ENCODE measurements around the gene DMRT3.

Gene DMRT3

GRCh38 chr9:974031-974995 lies 2.1 kb upstream of the DMRT3 start:
- TF ChIP-seq, protein P1, sequence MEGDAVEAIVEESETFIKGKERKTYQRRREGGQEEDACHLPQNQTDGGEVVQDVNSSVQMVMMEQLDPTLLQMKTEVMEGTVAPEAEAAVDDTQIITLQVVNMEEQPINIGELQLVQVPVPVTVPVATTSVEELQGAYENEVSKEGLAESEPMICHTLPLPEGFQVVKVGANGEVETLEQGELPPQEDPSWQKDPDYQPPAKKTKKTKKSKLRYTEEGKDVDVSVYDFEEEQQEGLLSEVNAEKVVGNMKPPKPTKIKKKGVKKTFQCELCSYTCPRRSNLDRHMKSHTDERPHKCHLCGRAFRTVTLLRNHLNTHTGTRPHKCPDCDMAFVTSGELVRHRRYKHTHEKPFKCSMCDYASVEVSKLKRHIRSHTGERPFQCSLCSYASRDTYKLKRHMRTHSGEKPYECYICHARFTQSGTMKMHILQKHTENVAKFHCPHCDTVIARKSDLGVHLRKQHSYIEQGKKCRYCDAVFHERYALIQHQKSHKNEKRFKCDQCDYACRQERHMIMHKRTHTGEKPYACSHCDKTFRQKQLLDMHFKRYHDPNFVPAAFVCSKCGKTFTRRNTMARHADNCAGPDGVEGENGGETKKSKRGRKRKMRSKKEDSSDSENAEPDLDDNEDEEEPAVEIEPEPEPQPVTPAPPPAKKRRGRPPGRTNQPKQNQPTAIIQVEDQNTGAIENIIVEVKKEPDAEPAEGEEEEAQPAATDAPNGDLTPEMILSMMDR (IDR thresholded peaks at IDR 0.05; ENCODE audit: control extremely low read depth, extremely low read depth, low read depth, missing control alignments): no peak
- DNase-seq (ENCODE audit: extremely low spot score): no peak
- POLR2A ChIA-PET: no interaction called here
- CTCF ChIA-PET: no interaction called here

DNA sequence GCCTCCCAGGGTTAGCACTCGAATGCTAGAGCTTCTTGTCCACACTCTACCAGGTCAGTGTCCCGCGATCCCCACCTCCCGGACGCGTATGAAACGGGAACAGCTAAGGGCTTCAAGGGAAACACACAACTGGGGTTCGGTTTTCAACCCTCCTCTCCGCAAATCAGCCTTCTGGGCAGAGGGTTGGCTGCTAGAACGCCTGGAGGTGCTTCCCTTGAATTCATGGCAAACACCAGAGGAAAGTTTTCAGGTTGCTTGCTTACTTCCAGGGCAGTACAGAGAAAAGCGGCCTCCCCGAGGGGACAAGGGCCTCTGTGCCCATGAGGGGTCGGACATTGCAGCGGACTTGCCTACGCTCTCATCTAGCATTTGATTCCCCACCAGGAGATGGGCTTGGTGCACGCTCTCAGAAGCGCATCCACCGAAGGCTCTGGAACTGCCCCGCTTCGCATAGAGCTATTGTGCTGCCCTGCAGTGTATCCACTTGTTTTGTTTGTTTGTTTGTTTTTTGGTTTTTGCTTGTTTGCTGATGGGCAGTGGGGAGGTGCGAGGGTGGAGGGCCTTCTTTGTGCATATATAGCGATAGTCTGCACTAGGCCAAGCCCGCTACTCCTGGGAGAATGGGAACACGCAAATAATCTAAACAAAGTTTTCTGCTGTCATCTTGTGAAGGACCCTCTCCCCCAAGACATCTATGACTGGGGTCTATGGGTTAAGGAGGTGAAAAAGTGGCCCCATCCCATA lies 1.3 kb upstream of the DMRT3 start:
- DNase-seq (ENCODE audit: extremely low spot score): no peak
- ChIA-PET POLR2A (no interaction called here), CTCF (no interaction called here)
- TF ChIP-seq, protein P1 (IDR thresholded peaks at IDR 0.05; ENCODE audit: control extremely low read depth, extremely low read depth, low read depth, missing control alignments): no peak

DNA sequence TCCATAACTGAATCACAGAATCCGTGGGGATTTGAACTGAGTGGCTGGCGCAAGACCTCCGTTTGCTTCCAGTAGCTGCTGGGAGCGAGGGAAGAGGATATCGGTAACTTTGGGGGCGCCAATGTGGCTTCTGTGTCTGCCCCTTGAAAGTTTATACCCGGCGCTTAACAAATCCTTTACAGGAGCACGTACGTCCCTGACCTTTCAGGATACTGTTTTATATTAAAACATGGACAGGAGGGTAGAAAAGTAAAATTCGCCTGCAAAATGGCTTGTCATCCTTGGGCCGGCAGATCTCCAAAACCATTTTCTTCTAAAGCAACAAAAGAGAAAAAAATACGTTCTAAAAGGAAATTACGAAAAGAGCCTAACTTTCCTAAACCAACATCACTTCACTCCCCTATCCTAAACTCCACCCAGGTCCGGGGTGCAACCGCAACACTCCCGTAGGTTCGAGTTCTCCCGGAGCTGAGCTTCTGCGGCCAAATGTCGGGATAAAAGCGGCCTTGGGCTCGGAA lies 656 bp upstream of the DMRT3 start:
- ChIA-PET POLR2A (no interaction called here), CTCF (no interaction called here)
- TF ChIP-seq, protein P1 (IDR thresholded peaks at IDR 0.05; ENCODE audit: control extremely low read depth, extremely low read depth, low read depth, missing control alignments): no peak
- no peak for DNase-seq (ENCODE audit: extremely low spot score)

DNA sequence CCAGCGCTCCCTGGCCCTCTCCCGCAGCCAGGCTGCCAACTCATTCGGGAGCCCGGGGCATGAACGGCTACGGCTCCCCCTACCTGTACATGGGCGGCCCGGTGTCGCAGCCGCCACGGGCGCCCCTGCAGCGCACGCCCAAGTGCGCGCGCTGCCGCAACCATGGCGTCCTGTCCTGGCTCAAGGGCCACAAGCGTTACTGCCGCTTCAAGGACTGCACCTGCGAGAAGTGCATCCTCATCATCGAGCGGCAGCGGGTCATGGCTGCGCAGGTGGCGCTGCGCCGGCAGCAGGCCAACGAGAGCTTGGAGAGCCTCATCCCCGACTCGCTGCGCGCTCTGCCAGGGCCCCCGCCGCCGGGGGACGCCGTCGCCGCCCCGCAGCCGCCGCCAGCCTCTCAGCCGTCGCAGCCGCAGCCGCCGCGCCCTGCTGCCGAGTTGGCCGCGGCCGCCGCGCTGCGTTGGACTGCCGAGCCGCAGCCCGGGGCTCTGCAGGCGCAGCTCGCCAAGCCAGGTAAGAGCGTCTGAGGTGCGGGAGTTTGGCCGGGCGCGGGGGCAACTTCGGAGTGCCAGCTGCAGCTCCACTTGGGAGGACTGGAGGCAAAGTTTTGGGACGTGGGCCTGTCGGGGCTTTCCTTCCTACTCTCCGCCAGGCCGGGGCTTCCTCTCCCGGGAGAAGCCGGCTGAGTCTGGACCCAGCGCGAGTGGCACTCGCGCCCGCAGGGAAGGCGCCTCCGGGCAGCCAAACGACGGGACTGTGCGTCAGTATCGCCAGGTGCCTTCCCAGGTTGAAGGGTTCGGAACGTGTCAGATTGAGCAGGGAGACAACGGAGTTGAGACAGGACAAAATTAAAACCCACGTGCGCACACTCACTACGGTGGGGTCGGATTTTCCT lies 735 bp downstream of the DMRT3 start:
- CTCF ChIA-PET: interaction anchor here (1.4 to 3.1 kb wide), 2 partner anchors 28 to 32 kb away, joined by 5 to 10 read pairs; no protein-coding TSS in a partner anchor
- DNase-seq (ENCODE audit: extremely low spot score): no peak
- TF ChIP-seq, protein P1 (IDR thresholded peaks at IDR 0.05; ENCODE audit: control extremely low read depth, extremely low read depth, low read depth, missing control alignments): no peak
- POLR2A ChIA-PET: no interaction called here

GRCh38 chr9:977838-978830 lies 1.7 kb downstream of the DMRT3 start:
- TF ChIP-seq, protein P1 (IDR thresholded peaks at IDR 0.05; ENCODE audit: control extremely low read depth, extremely low read depth, low read depth, missing control alignments): no peak
- CTCF ChIA-PET: interaction anchor here (1.4 to 3.1 kb wide), 3 partner anchors 10 to 31 kb away, joined by 4 to 10 read pairs (median 5); no protein-coding TSS in a partner anchor
- no peak for DNase-seq (ENCODE audit: extremely low spot score)
- POLR2A ChIA-PET: no interaction called here

All from GM10248 (cell line).